K562 (cell line): ENCODE results near the gene KIAA0825. TPM values are rescaled to one million over a fixed set of nuclear protein-coding genes. Genes with fewer than 3 reads are reported as not detected.

Source experiments
- ATAC-seq: fragments of 200-7000 bp; cut with Tn5 transposase; 3 replicates; pipeline ENCODE4 v1.9.1; 2020; ENCODE audit warnings: moderate library complexity
- BruUV-seq: library from RNA; stranded (reverse); fragments of 400-500 nt; replicated peaks from 2 replicates; lab custom pipeline; 2021; lab: Mats Ljungman, UMichigan
- CTCF ChIA-PET: fragments of 300-600 bp; formaldehyde crosslinking; extraction: SDS; loops from one replicate; lab custom pipeline; 2021; ENCODE audit warnings: low intra/inter-chr PET ratio; lab: Yijun Ruan, JAX
- POLR2A ChIA-PET: fragments of 300-600, 350-650 bp; sonication (Branson Sonifier 250); formaldehyde crosslinking; extraction: SDS; loops from one replicate; lab custom pipeline; 2021; ENCODE audit warnings: antibody characterized with exemption, inconsistent platforms; lab: Yijun Ruan, JAX
- DNase-seq, 4 experiments: peaks; one replicate each; pipeline versions ENCODE4 v3.0.0 to v3.0.0-alpha.2; 2011 to 2018; ENCODE audit warnings: low spot score in 3 of 4, mixed read lengths in 3 of 4; ENCODE audit errors: extremely low read depth in 1 of 4
- FAIRE-seq: peaks from 2 replicates; lab custom pipeline; 2011; peaks lifted over from hg19 to GRCh38; lab: Jason Lieb, UNC
- H2AFZ ChIP-seq: 2 replicates; pipeline ENCODE4 v1.6.0; 2011; ENCODE audit warnings: low read depth, low read length, control low read depth, inconsistent platforms
- H3K27ac ChIP-seq: fragments of 200-600 bp; 3 replicates; pipeline ENCODE4 v1.8.0; 2011; ENCODE audit warnings: low read depth, mild to moderate bottlenecking, control low read depth, inconsistent platforms, low read length, moderate library complexity, mixed read lengths; ENCODE audit errors: extremely low read depth
- H3K27me3 ChIP-seq, 2 experiments: fragments of 300-600 bp in 1 of 2; 2 replicates in 1 of 2; 3 replicates in 1 of 2; pipeline versions ENCODE4 v1.6.0 to v1.8.0; 2011; ENCODE audit warnings: inconsistent platforms in 2 of 2, low read length in 2 of 2, mild to moderate bottlenecking in 1 of 2, mixed read lengths in 1 of 2, moderate library complexity in 1 of 2; ENCODE audit not compliant: control insufficient read depth in 2 of 2, insufficient read depth in 2 of 2
- H3K36me3 ChIP-seq: fragments of 300-600 bp; 3 replicates; pipeline ENCODE4 v1.8.0; 2011; ENCODE audit warnings: mild to moderate bottlenecking, low read length, inconsistent platforms; ENCODE audit not compliant: control insufficient read depth, insufficient read depth
- H3K4me1 ChIP-seq, 2 experiments: fragments of 200-600 bp in 1 of 2; replicated peaks in 1 of 2; 2 replicates in 1 of 2; 3 replicates in 1 of 2; pipeline versions ENCODE4 v1.5.1 to v1.8.0; 2011; ENCODE audit warnings: inconsistent platforms in 2 of 2, low read length in 2 of 2, mild to moderate bottlenecking in 1 of 2, mixed read lengths in 1 of 2, moderate library complexity in 1 of 2; ENCODE audit not compliant: control insufficient read depth in 2 of 2, insufficient read depth in 2 of 2
- H3K4me2 ChIP-seq: 2 replicates; pipeline ENCODE4 v1.6.1; 2011; ENCODE audit warnings: low read length, control low read depth, inconsistent platforms, mixed read lengths; ENCODE audit not compliant: insufficient read depth
- H3K4me3 ChIP-seq: fragments of 200-600 bp; sonication (generic), shearing (Covaris generic); 2 replicates; pipeline ENCODE4 v1.5.1; 2016; ENCODE audit warnings: control low read depth, inconsistent platforms
- H3K79me2 ChIP-seq: fragments of 200-600 bp; 3 replicates; pipeline ENCODE4 v1.8.0; 2011; ENCODE audit warnings: low read length, inconsistent platforms; ENCODE audit not compliant: control insufficient read depth, insufficient read depth
- H3K9ac ChIP-seq, 2 experiments: 2 replicates each; pipeline versions ENCODE4 v1.6.0 to v1.6.1; 2011; ENCODE audit warnings: low read depth in 2 of 2, low read length in 2 of 2, control low read depth in 1 of 2, inconsistent platforms in 1 of 2, mild to moderate bottlenecking in 1 of 2, mixed read lengths in 1 of 2; ENCODE audit not compliant: insufficient read depth in 1 of 2
- H3K9me1 ChIP-seq: one replicate; pipeline ENCODE4 v1.6.0; 2011; ENCODE audit warnings: inconsistent platforms, mild to moderate bottlenecking, low read length, moderate library complexity; ENCODE audit not compliant: control insufficient read depth, insufficient read depth
- H3K9me3 ChIP-seq: replicated peaks from 2 replicates; pipeline ENCODE4 v1.5.1; 2011; ENCODE audit warnings: low read depth, low read length, inconsistent platforms; ENCODE audit not compliant: control insufficient read depth, insufficient read depth
- H4K20me1 ChIP-seq: replicated peaks from 2 replicates; pipeline ENCODE4 v1.6.1; 2011; ENCODE audit warnings: low read length, inconsistent platforms, mixed read lengths; ENCODE audit not compliant: control insufficient read depth, insufficient read depth
- ATF4 ChIP-seq: fragments of 450-650 bp; formaldehyde crosslinking; IDR thresholded peaks from 2 replicates; pipeline ENCODE4 v1.4.0; 2022; ENCODE audit warnings: mild to moderate bottlenecking, moderate library complexity
- ZNF407 ChIP-seq: fragments of 450-650 bp; IDR thresholded peaks from 2 replicates; pipeline ENCODE4 v1.6.1; 2016; ENCODE audit warnings: low read depth
- ZNF717 ChIP-seq: fragments of 250-450 bp; sonication (Bioruptor Pico); IDR thresholded peaks from 2 replicates; pipeline ENCODE4 v1.5.0; 2021
- WGBS: fragments of 100-300 bp; shearing (Covaris generic); methylation state at CpG from one replicate; pipeline ENCODE4 v1.1.6; 2016; ENCODE audit warnings: low coverage, mixed read lengths; ENCODE audit not compliant: insufficient coverage; ENCODE audit errors: missing lambda C conversion rate; 5-methylcytosine and 5-hydroxymethylcytosine counted together
- in situ Hi-C: fragments of 300-500 bp; cut with MboI; formaldehyde crosslinking; loops from 4 replicates; pipeline ENCODE4 v1.15.0; 2018; ENCODE audit warnings: inconsistent platforms, mixed read lengths
- intact Hi-C: fragments of 100-400 bp; cut with micrococcal nuclease; formaldehyde crosslinking; loops from 2 replicates; pipeline ENCODE4 v1.14.2; 2022
- polyA plus RNA-seq, 8 experiments: library from polyadenylated mRNA; depleted of rRNA in 4 of 8; stranded (reverse) in 5 of 8; unstranded in 3 of 8; fragments of >200 nt; fragmentation: Nextera tagmentation in 2 of 8; fragmentation: Illumina TruSeq in 1 of 8; extraction: Ambion mirVana in 2 of 8; extraction: Trizol in 1 of 8; gene quantifications; 2 replicates each; pipeline versions ENCODE4 v1.2.1 to v1.2.3, GENCODE V29; 2011 to 2014; ENCODE audit warnings: inconsistent platforms in 1 of 8, missing spikeins in 1 of 8
- total RNA-seq, 7 experiments: library from RNA; depleted of rRNA in 6 of 7; stranded (reverse); fragments of >200 nt in 6 of 7; fragmentation: Illumina TruSeq in 2 of 7; extraction: Trizol in 2 of 7; gene quantifications; 2 replicates each; pipeline versions ENCODE4 v1.2.1 to v1.2.3, GENCODE V29; 2011 to 2021; ENCODE audit warnings: low replicate concordance in 1 of 7

KIAA0825 gene
- total and polyA plus RNA-seq, 9 of the 15 experiments (the other 6 are each of a cell fraction or from before 2014, with no cell fraction given), result 0.05 to 0.36 (median 0.16) TPM; not detected in 1

GRCh38 chr5:94217216-94217615, 401.2 kb downstream of the KIAA0825 start (continued):
- no peak for TF ChIP-seq ATF4 (CRISPR knock-in tag)
- TF ChIP-seq, all 486 proteins: peak for 0

- 0% methylated on average over 1 of the region's 1 CpG for WGBS
Observed at GRCh38 chr5:94212476-94212875, 405.9 kb downstream of the KIAA0825 start.

GRCh38 chr5:94209774-94210355, 408.5 kb downstream of the KIAA0825 start:
- no peaks in the 10 kb centered on the region for H3K36me3 ChIP-seq
- ATAC-seq (no peak), DNase-seq (no peak), FAIRE-seq (no peak)
- H3K27ac ChIP-seq, result no peak overlapping the region
- no peaks in the 10 kb centered on the region for H3K9me3 ChIP-seq
- WGBS, result 0% methylated on average over 8 of the region's 8 CpGs
- no peaks in the 10 kb centered on the region for H3K27me3 ChIP-seq
- ChIA-PET POLR2A (interaction anchor here (0.6 kb wide), 1 partner anchor 529 kb away, joined by 3 read pairs; no protein-coding TSS in a partner anchor), CTCF (no interaction called here)
- BruUV-seq, result no TSS peak
- no peak overlapping the region for H3K4me3 ChIP-seq
- no peaks in the 10 kb centered on the region for H4K20me1 ChIP-seq
- no peak overlapping the region for H2AFZ ChIP-seq
- H3K79me2 ChIP-seq, result no peaks in the 10 kb centered on the region
- intact Hi-C loops, result no loop called here
- no peaks in the 10 kb centered on the region for H3K9me1 ChIP-seq
- no peak overlapping the region for H3K9ac ChIP-seq
- in situ Hi-C loops, result no loop called here
- no peak overlapping the region for H3K4me2 ChIP-seq
- no peaks in the 10 kb centered on the region for H3K4me1 ChIP-seq
- no peak for TF ChIP-seq ZNF407

More at GRCh38 chr5:94212476-94212875, 405.9 kb downstream of the KIAA0825 start:
- Histone ChIP-seq H3K4me3 (no peak overlapping the region), H3K4me2 (no peak overlapping the region), H3K27ac (no peak overlapping the region), H3K4me1 (no peaks in the 10 kb centered on the region), H3K9ac (no peak overlapping the region), H3K9me1 (no peaks in the 10 kb centered on the region), H2AFZ (no peak overlapping the region), H3K79me2 (no peaks in the 10 kb centered on the region), H3K27me3 (no peaks in the 10 kb centered on the region), H3K9me3 (no peaks in the 10 kb centered on the region; the same call in 1 of the 2 replicates), H4K20me1 (no peaks in the 10 kb centered on the region), H3K36me3 (no peaks in the 10 kb centered on the region)
- ATAC-seq (no peak), DNase-seq (no peak), FAIRE-seq (no peak)
- ChIA-PET POLR2A (interaction anchor here (0.9 kb wide), 1 partner anchor 20 kb away, joined by 3 read pairs; no protein-coding TSS in a partner anchor), CTCF (no interaction called here)
- in situ Hi-C loops, result no loop called here
- intact Hi-C loops, result no loop called here
- BruUV-seq, result no TSS peak
- no peak for TF ChIP-seq ZNF717 (CRISPR knock-in tag)
